Smooth muscle cell (in vitro differentiated cells): Measurements from ENCODE around the gene FARP2. TPM values are rescaled to one million over a fixed set of nuclear protein-coding genes. Genes with fewer than 3 reads are reported as not detected.

Experiments used
- DNase-seq: peaks from one replicate; lab custom pipeline; 2025; ENCODE audit not compliant: unreplicated experiment; lab: John Stamatoyannopoulos, UW
- H2AFZ ChIP-seq: fragments of 200-600 bp; sonication (generic); 2 replicates; pipeline ENCODE4 v1.6.0; 2016; ENCODE audit warnings: antibody characterized with exemption, low read depth, mild to moderate bottlenecking
- H3F3A ChIP-seq: fragments of 200-600 bp; sonication (generic); 2 replicates; pipeline ENCODE4 v1.6.0; 2017; ENCODE audit warnings: antibody characterized with exemption, low read depth
- H3K27ac ChIP-seq: fragments of 200-600 bp; sonication (generic); 2 replicates; pipeline ENCODE4 v1.5.1; 2016; ENCODE audit warnings: low read depth, mild to moderate bottlenecking
- H3K27me3 ChIP-seq: fragments of 200-600 bp; sonication (generic); 2 replicates; pipeline ENCODE4 v1.6.1; 2016; ENCODE audit warnings: low read depth, mild to moderate bottlenecking
- H3K36me3 ChIP-seq: fragments of 200-600 bp; sonication (generic); 2 replicates; pipeline ENCODE4 v1.5.1; 2016; ENCODE audit warnings: low read depth
- H3K4me1 ChIP-seq: fragments of 200-600 bp; sonication (generic); 2 replicates; pipeline ENCODE4 v1.5.1; 2016; ENCODE audit warnings: low read depth
- H3K4me2 ChIP-seq: fragments of 200-600 bp; sonication (generic); 2 replicates; pipeline ENCODE4 v1.6.0; 2016; ENCODE audit warnings: mild to moderate bottlenecking
- H3K4me3 ChIP-seq: fragments of 200-600 bp; sonication (generic); 2 replicates; pipeline ENCODE4 v1.5.1; 2016; ENCODE audit warnings: mild to moderate bottlenecking
- H3K79me2 ChIP-seq: fragments of 200-600 bp; sonication (generic); 2 replicates; pipeline ENCODE4 v1.6.0; 2016; ENCODE audit warnings: low read depth, mild to moderate bottlenecking
- H3K9ac ChIP-seq: fragments of 200-600 bp; sonication (generic); 2 replicates; pipeline ENCODE4 v1.6.0; 2016; ENCODE audit warnings: low read depth
- H3K9me3 ChIP-seq: fragments of 200-600 bp; sonication (generic); replicated peaks from 2 replicates; pipeline ENCODE4 v1.5.1; 2016; ENCODE audit warnings: low read depth
- H4K20me1 ChIP-seq: fragments of 200-600 bp; sonication (generic); 2 replicates; pipeline ENCODE4 v1.6.0; 2016; ENCODE audit warnings: low read depth
- CTCF ChIP-seq: fragments of 200-600 bp; sonication (generic); IDR thresholded peaks from 2 replicates; pipeline ENCODE4 v1.5.1; 2017; ENCODE audit warnings: borderline replicate concordance, mild to moderate bottlenecking, antibody characterized with exemption; ENCODE audit not compliant: insufficient read depth, poor library complexity, severe bottlenecking
- WGBS: methylation state at CpG from one replicate; pipeline ENCODE4 v1.1.7; 2016; ENCODE audit warnings: low lambda C conversion rate; 5-methylcytosine and 5-hydroxymethylcytosine counted together
- polyA plus RNA-seq: library from polyadenylated mRNA; unstranded; fragments of >200 nt; fragmentation: Nextera tagmentation; extraction: Ambion mirVana; gene quantifications from 2 replicates; pipeline ENCODE4 v1.2.1, GENCODE V29; 2016
- total RNA-seq: library from RNA; depleted of rRNA; stranded (reverse); fragments of >200 nt; gene quantifications from 2 replicates; pipeline ENCODE4 v1.2.3, GENCODE V29; 2014

Gene FARP2
- total and polyA plus RNA-seq, 2 experiments from 2014 or later, result 15.9 to 27.4 TPM

- H2AFZ ChIP-seq, result no peak overlapping the region
- H3K4me1 ChIP-seq, result no peaks in the 10 kb centered on the region
- no peak overlapping the region for H3K9ac ChIP-seq
- peaks cover 31% of the 10 kb centered on the region for H4K20me1 ChIP-seq
- H3K36me3 ChIP-seq, result no peaks in the 10 kb centered on the region
- no peaks in the 10 kb centered on the region for H3F3A ChIP-seq
- H3K27me3 ChIP-seq, result no peaks in the 10 kb centered on the region
- DNase-seq, result no peak
- WGBS, result 89% methylated on average over 10 of the region's 10 CpGs
- H3K9me3 ChIP-seq, result no peaks in the 10 kb centered on the region
- no peak for TF ChIP-seq CTCF
- H3K4me2 ChIP-seq, result no peak overlapping the region
- H3K4me3 ChIP-seq, result no peak overlapping the region
- no peak overlapping the region for H3K27ac ChIP-seq
- no peaks in the 10 kb centered on the region for H3K79me2 ChIP-seq
Measured at GRCh38 chr2:241399941-241400922, 44.1 kb downstream of the FARP2 start.

- H3K9me3 ChIP-seq, result no peaks in the 10 kb centered on the region
- no peak overlapping the region for H3K9ac ChIP-seq
- no peak overlapping the region for H2AFZ ChIP-seq
- no peaks in the 10 kb centered on the region for H3K4me1 ChIP-seq
- DNase-seq, result no peak
- no peak overlapping the region for H3K4me2 ChIP-seq
- H3K27me3 ChIP-seq, result no peaks in the 10 kb centered on the region
- H3K27ac ChIP-seq, result no peak overlapping the region
- H3F3A ChIP-seq, result peaks cover 11% of the 10 kb centered on the region
- no peaks in the 10 kb centered on the region for H4K20me1 ChIP-seq
- no peak for TF ChIP-seq CTCF
- peaks cover 14% of the 10 kb centered on the region for H3K36me3 ChIP-seq
- H3K79me2 ChIP-seq, result no peaks in the 10 kb centered on the region
- no peak overlapping the region for H3K4me3 ChIP-seq
Measured at GRCh38 chr2:241408849-241409248, 52.8 kb downstream of the FARP2 start.

GRCh38 chr2:241410739-241411176, 54.7 kb downstream of the FARP2 start:
- peaks cover 14% of the 10 kb centered on the region for H3K36me3 ChIP-seq
- no peaks in the 10 kb centered on the region for H3K27me3 ChIP-seq
- no peak overlapping the region for H2AFZ ChIP-seq
- H3K9me3 ChIP-seq, result no peaks in the 10 kb centered on the region
- WGBS, result 75% methylated on average over 9 of the region's 9 CpGs
- no peaks in the 10 kb centered on the region for H3K4me1 ChIP-seq
- H3K4me3 ChIP-seq, result no peak overlapping the region
- DNase-seq, result no peak
- no peak for TF ChIP-seq CTCF
- peak overlapping the region; percentile 50 for H3K9ac ChIP-seq
- H3F3A ChIP-seq, result peaks cover 11% of the 10 kb centered on the region
- H3K4me2 ChIP-seq, result peak overlapping the region; percentile 61
- H3K79me2 ChIP-seq, result no peaks in the 10 kb centered on the region
- peak overlapping the region; percentile 85 for H3K27ac ChIP-seq
- H4K20me1 ChIP-seq, result no peaks in the 10 kb centered on the region
